Type B pancreatic cell (in vitro differentiated cells): Measurements from ENCODE around the gene ALOX15B. TPM values are rescaled to one million over a fixed set of nuclear protein-coding genes. Genes with fewer than 3 reads are reported as not detected.
A peak's percentile ranks its signal among the peaks of the same experiment; 100 is the strongest.

ENCODE experiments used
- DNase-seq: peaks from one replicate; pipeline ENCODE4 v3.0.0; 2021; ENCODE audit warnings: mixed read lengths; ENCODE audit not compliant: unreplicated experiment; ENCODE audit errors: extremely low spot score
- H3K27ac Mint-ChIP-seq: 2 replicates; pipeline ENCODE4 v1.8.0; 2021; ENCODE audit warnings: mild to moderate bottlenecking, mixed read lengths
- H3K27me3 Mint-ChIP-seq: 2 replicates; pipeline ENCODE4 v1.8.0; 2021; ENCODE audit warnings: mixed read lengths
- H3K36me3 Mint-ChIP-seq: 2 replicates; pipeline ENCODE4 v1.8.0; 2021; ENCODE audit warnings: mixed read lengths
- H3K4me1 Mint-ChIP-seq: one replicate; pipeline ENCODE4 v1.8.0; 2021; ENCODE audit warnings: mixed read lengths; ENCODE audit not compliant: unreplicated experiment
- H3K4me3 Mint-ChIP-seq: 2 replicates; pipeline ENCODE4 v1.8.0; 2021; ENCODE audit warnings: mild to moderate bottlenecking, mixed read lengths
- H3K9me3 Mint-ChIP-seq: 2 replicates; pipeline ENCODE4 v1.8.0; 2021; ENCODE audit warnings: mixed read lengths
- CTCF ChIP-seq: fragments of 200-600 bp; sonication (generic); conservative IDR thresholded peaks from 2 replicates; pipeline ENCODE4 v1.5.0; 2021; ENCODE audit warnings: antibody characterized with exemption, mild to moderate bottlenecking
- total RNA-seq: library from RNA; stranded (reverse); gene quantifications from 2 replicates; pipeline ENCODE4 v1.2.1, GENCODE V29; 2021; ENCODE audit warnings: low replicate concordance

ALOX15B gene
- total RNA-seq, 1 donor from 2014 or later: not detected

GRCh38 chr17:8015957-8016631 is 22.8 kb upstream of the ALOX15B start:
- Mint-ChIP-seq H3K36me3 (no peaks in the 10 kb centered on the region), H3K9me3 (no peaks in the 10 kb centered on the region), H3K4me3 (peak overlapping the region; percentile 86), H3K4me1 (peaks cover 6% of the 10 kb centered on the region), H3K27ac (peak overlapping the region; percentile 48), H3K27me3 (peaks cover 44% of the 10 kb centered on the region)
- no peak for TF ChIP-seq CTCF
- no peak for DNase-seq

GRCh38 chr17:8016632-8017424 is 22.0 kb upstream of the ALOX15B start:
- Mint-ChIP-seq H3K27me3 (peaks cover 42% of the 10 kb centered on the region), H3K4me1 (peaks cover 6% of the 10 kb centered on the region), H3K9me3 (no peaks in the 10 kb centered on the region), H3K36me3 (no peaks in the 10 kb centered on the region), H3K4me3 (peak overlapping the region; percentile 86), H3K27ac (peak overlapping the region; percentile 48)
- no peak for DNase-seq
- peak; percentile 84 for TF ChIP-seq CTCF

GRCh38 chr17:8018436-8018835 is 20.4 kb upstream of the ALOX15B start:
- DNase-seq: no peak
- H3K4me1 Mint-ChIP-seq: peaks cover 12% of the 10 kb centered on the region
- no peak overlapping the region for H3K27ac Mint-ChIP-seq
- TF ChIP-seq CTCF: no peak
- no peaks in the 10 kb centered on the region for H3K36me3 Mint-ChIP-seq
- no peaks in the 10 kb centered on the region for H3K9me3 Mint-ChIP-seq
- H3K4me3 Mint-ChIP-seq: no peak overlapping the region
- peaks cover 32% of the 10 kb centered on the region for H3K27me3 Mint-ChIP-seq

DNA sequence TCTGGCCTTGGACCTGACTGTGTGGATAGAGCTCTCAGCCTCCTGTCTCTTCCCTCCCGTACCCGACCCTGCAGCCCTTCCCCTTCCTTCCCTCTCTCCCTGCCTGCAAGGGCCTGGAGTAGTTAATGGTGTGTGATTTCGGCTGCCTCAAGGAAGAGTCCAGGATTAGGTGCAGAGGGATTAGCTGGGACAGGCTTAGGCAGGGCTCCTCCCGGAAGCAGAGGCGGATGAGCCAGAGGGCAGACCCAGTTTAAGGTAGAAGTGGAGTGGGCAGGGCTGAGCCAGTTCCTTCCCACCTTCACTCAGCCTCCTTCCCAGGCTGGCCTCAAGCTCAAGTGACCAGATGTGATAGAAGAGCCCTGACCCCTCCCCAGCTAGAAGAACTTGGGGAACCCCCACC is 19.7 kb upstream of the ALOX15B start:
- TF ChIP-seq CTCF: no peak
- Mint-ChIP-seq H3K4me1 (peaks cover 12% of the 10 kb centered on the region), H3K9me3 (no peaks in the 10 kb centered on the region), H3K27ac (no peak overlapping the region), H3K27me3 (peaks cover 24% of the 10 kb centered on the region), H3K36me3 (no peaks in the 10 kb centered on the region), H3K4me3 (no peak overlapping the region)
- no peak for DNase-seq

DNA sequence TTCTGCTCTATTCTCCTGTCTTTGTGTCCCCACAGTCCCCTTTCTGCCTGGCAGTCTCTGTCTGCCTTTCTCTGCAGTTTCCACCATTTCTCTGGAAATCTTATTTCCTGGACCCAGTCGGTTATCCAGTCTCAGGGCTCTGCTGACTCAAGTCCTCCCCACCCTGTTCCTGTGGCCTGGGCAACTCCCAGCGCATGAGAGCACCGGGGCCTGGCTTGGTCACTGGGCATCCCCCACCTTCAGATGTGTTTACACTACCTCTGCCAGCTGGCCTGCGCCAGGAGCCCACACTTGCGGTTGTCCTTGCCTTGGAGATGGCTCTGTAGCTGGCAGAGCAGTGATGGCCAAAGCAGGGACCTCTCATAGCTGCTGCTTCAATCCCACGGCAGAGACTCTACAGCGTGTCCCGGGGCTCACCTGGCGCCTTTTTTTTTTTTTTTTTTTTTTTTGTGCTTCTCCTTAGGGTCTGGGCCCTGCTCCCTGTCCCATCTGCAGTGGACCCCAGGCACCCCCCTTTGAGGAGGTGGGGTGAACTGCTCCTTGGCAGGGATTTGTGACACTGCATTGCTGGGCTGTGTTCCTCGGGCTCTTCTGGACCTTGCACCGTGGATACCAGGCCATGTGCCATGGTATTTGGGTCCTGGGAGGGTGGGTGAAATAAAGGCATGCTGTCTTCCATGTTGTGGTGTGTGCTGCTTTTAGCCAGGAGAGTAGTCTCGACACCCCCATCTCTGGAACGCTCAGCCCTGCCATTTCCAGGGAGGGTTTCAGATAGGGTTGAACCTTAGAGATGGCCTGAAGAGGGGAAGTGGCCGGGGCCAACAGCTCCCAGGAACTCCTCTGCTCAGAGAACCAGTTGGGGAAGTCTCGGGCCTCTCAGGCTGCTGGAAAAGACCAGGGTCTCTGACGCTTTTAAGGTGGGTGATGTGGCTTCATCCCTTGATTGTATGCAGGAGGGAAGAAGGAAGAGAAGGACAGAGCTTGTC is 18.9 kb upstream of the ALOX15B start:
- Mint-ChIP-seq H3K9me3 (no peaks in the 10 kb centered on the region), H3K27me3 (peaks cover 22% of the 10 kb centered on the region), H3K4me1 (peaks cover 12% of the 10 kb centered on the region), H3K4me3 (no peak overlapping the region), H3K27ac (no peak overlapping the region), H3K36me3 (no peaks in the 10 kb centered on the region)
- no peak for DNase-seq
- TF ChIP-seq CTCF: no peak
